HEK293 (cell line): ENCODE results near the gene ITGA4.

Experiments used
- WT1 ChIP-seq: fragments of 450-650 bp; formaldehyde crosslinking; IDR thresholded peaks from 2 replicates; pipeline ENCODE4 v1.5.1; 2016; ENCODE audit warnings: missing biosample characterization, missing genetic modification characterization
- YY1 ChIP-seq: fragments of 450-650 bp; formaldehyde crosslinking; IDR thresholded peaks from 2 replicates; pipeline ENCODE4 v1.5.1; 2018; ENCODE audit warnings: missing biosample characterization, missing genetic modification characterization
- ZNF670 ChIP-seq: fragments of 450-650 bp; formaldehyde crosslinking; IDR thresholded peaks from 2 replicates; pipeline ENCODE4 v1.5.1; 2016; ENCODE audit warnings: missing biosample characterization, missing genetic modification characterization, low read depth
- TF ChIP-seq, protein P1 (sequence below): fragments of 450-650 bp; formaldehyde crosslinking; IDR thresholded peaks from 2 replicates; pipeline ENCODE4 v1.5.1; 2016; ENCODE audit warnings: missing biosample characterization, missing genetic modification characterization

DNA sequence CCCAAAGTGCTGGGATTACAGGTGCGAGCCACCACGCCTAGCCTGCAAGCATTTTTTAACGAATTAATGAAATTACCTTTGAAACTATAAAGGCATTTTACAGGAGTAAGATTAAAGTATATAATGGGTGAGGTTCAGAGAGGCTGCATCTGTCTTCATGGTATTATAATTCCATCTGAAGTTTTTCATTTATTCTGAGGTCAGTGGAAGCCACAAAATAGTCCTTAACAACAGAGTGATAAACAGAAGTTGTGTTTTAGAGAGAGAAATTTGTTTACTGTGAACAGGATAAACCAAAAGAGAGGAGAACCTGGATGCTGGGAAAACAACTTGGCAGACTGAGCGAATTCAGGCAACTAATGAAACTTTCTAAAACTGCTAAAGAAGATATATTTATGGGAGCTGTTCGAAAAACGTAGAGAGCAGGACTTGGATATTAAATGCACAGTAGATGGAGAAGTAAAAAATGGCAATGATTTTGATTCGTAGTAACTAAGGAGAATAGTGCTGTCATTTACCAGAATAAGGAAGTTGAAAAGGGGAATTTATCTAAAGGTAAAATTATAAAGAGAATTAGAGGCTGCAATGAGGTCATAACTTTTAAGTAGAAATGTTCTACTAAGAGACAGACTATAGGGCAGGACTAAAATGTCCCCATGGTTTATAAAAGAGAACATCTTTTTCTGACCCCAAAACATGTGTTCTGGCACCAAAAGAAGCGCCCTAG, 37.9 kb upstream of the ITGA4 start:
- TF ChIP-seq, protein P1, sequence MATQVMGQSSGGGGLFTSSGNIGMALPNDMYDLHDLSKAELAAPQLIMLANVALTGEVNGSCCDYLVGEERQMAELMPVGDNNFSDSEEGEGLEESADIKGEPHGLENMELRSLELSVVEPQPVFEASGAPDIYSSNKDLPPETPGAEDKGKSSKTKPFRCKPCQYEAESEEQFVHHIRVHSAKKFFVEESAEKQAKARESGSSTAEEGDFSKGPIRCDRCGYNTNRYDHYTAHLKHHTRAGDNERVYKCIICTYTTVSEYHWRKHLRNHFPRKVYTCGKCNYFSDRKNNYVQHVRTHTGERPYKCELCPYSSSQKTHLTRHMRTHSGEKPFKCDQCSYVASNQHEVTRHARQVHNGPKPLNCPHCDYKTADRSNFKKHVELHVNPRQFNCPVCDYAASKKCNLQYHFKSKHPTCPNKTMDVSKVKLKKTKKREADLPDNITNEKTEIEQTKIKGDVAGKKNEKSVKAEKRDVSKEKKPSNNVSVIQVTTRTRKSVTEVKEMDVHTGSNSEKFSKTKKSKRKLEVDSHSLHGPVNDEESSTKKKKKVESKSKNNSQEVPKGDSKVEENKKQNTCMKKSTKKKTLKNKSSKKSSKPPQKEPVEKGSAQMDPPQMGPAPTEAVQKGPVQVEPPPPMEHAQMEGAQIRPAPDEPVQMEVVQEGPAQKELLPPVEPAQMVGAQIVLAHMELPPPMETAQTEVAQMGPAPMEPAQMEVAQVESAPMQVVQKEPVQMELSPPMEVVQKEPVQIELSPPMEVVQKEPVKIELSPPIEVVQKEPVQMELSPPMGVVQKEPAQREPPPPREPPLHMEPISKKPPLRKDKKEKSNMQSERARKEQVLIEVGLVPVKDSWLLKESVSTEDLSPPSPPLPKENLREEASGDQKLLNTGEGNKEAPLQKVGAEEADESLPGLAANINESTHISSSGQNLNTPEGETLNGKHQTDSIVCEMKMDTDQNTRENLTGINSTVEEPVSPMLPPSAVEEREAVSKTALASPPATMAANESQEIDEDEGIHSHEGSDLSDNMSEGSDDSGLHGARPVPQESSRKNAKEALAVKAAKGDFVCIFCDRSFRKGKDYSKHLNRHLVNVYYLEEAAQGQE (tag by site-specific recombination), result no peak
- TF ChIP-seq ZNF670 (tag by site-specific recombination) (no peak), WT1 (tag by site-specific recombination) (no peak), YY1 (tag by site-specific recombination) (no peak)
